ENCODE data around the gene CTRB1. TPM values are rescaled to one million over a fixed set of nuclear protein-coding genes. Genes with fewer than 3 reads are reported as not detected.
"Not testable (repeated sequence)": the region's sequence is repeated elsewhere in the genome, so short reads cannot be mapped to it uniquely, and the experiment has no call there.

Gene CTRB1
- total RNA-seq, 1 donor = not detected

DNA sequence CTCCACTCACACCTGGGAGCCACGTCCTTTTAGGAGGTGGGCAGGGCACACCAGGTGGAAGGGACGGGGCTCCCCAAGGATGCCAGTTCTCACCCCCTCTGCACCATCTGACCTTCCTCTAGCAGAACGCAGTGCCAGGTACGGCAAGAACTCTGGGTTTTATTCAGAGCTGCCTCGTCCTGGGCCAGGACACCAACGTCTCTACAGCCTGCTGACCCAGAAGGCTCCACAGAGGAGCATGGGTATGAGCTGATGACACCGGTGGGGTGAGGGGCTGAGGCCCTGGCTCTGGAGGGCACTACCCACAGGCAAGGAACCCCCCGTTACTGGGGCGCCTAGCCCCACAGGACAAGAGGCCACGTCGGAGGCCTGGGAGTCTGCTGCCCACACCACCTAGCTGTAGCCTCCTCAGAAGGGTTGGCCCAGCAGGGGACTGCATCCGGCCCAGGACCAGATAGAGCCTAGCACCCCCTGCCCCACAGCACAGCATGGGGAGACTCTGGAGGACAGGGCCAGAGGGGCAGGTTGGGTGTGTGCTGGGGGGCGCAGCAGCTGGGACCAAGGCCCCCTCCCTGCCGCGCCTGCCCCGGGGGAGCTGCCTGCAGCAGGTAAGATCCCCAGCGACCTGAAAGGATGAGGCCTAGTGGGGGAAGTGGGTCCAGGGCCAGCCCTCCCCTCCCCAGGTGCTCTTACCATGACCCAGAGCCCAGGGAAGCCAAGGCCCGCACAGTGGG is 18.8 kb downstream of the CTRB1 start:
- H3K4me3 ChIP-seq (ENCODE audit: low read depth, low read length) = no peak overlapping the region
- TF ChIP-seq, protein P1, sequence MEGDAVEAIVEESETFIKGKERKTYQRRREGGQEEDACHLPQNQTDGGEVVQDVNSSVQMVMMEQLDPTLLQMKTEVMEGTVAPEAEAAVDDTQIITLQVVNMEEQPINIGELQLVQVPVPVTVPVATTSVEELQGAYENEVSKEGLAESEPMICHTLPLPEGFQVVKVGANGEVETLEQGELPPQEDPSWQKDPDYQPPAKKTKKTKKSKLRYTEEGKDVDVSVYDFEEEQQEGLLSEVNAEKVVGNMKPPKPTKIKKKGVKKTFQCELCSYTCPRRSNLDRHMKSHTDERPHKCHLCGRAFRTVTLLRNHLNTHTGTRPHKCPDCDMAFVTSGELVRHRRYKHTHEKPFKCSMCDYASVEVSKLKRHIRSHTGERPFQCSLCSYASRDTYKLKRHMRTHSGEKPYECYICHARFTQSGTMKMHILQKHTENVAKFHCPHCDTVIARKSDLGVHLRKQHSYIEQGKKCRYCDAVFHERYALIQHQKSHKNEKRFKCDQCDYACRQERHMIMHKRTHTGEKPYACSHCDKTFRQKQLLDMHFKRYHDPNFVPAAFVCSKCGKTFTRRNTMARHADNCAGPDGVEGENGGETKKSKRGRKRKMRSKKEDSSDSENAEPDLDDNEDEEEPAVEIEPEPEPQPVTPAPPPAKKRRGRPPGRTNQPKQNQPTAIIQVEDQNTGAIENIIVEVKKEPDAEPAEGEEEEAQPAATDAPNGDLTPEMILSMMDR (IDR thresholded peaks at IDR 0.05; ENCODE audit: insufficient read depth, low read depth, low read length) = no peak
- no peak for DNase-seq (ENCODE audit: low read depth)

DNA sequence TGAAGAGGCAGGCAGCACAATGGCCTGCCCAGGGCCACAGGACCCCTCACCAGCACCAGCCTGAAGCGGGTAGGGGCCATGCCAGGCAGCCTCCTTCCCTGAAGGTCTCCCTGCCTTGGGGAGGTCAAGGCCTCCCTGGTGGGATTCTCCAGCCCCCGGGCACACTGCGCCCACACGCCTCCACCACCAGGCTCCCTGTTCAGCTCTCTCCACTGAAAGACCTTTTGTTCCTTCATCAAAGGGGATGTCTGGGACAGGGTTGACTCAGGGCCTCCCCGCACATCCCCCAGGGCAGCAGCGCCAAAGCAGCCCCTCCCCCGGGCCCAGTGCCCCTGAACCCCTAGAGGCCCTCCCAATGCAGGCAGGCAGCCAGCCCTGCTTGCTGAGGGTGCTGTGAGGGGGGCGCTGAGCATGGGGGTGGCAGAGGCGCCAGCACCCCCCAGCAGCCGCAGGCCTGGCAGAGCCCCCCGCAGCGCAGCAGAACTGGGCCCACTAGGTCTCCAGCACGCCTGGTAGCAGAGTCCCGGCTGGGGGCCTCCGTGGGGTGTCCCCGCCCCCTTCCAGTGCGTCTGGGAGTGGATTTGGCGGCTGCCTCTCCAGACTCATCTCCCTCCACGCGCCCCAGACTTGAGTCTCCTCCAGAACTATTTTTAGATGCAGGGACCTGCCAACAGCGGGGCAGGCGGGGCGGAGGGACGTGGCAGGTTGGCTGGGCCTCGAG is 19.5 kb downstream of the CTRB1 start:
- no peak overlapping the region for H3K4me3 ChIP-seq (ENCODE audit: low read depth, low read length)
- peak; percentile 89 for DNase-seq (ENCODE audit: low read depth)
- TF ChIP-seq, protein P1 (IDR thresholded peaks at IDR 0.05; ENCODE audit: insufficient read depth, low read depth, low read length) = no peak

DNA sequence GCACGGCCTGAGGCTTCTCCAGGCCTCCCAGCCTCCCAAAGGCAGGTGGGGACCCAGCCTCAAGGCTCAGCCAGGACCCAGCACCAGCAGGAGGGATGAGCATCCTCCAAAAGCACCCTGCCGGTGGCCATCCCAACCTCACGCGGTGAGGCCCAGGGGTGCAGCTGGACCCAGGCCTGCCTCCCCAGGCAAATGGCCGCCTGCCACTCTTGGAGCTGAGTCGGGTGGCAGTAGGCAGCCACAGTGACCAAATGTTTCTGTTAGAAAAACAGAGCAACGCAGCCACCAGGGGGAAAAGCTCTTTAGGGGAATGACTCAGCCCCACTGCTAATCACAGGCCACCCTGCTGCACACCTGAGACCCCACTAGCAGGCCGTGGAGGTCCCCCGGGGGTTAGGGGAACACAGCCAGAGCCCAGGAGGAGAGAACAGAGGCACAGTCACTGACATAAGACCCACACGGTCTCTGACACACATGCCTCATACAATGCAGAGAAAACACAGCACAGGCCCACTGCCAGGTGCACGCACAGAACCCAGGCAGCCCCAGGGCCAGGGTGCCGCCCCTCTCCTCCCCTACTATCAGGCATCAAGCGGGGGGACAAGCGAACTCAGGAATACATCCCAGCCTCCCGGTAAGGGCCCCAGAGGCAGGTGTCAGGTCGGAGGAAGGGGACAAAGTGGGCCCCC is 20.2 kb downstream of the CTRB1 start:
- no peak overlapping the region for H3K4me3 ChIP-seq (ENCODE audit: low read depth, low read length)
- no peak for DNase-seq (ENCODE audit: low read depth)
- TF ChIP-seq, protein P1 (IDR thresholded peaks at IDR 0.05; ENCODE audit: insufficient read depth, low read depth, low read length) = peak; percentile 37

DNA sequence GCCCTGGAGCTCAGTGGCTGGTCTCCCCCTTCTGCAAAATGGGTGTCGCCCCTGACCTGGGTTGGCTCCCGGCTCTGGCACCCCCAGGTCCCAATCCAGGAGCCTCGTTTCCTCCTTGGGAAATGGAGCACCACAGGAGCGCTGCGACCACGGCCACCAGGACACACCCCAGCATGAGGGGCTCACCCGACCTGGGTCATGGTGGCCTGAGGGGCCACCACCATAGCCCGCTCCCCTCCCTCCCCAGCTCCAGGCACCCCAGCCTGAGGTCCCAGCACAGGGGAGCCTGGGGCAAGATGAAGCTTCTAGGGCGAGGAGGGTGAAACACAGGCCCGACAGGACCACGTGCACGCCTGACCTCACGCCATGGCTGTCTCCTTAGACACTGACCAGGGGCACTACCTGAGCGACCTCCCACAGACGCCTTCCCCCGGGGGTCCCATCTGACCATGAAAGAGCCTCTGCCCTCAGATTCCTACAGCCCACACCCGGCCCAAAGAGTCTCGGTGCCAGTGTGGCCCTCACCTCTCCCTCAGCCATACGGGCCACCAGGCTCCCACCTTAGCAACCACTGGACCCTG is 20.8 kb downstream of the CTRB1 start:
- DNase-seq (ENCODE audit: low read depth) = no peak
- TF ChIP-seq, protein P1 (IDR thresholded peaks at IDR 0.05; ENCODE audit: insufficient read depth, low read depth, low read length) = no peak
- no peak overlapping the region for H3K4me3 ChIP-seq (ENCODE audit: low read depth, low read length)

DNA sequence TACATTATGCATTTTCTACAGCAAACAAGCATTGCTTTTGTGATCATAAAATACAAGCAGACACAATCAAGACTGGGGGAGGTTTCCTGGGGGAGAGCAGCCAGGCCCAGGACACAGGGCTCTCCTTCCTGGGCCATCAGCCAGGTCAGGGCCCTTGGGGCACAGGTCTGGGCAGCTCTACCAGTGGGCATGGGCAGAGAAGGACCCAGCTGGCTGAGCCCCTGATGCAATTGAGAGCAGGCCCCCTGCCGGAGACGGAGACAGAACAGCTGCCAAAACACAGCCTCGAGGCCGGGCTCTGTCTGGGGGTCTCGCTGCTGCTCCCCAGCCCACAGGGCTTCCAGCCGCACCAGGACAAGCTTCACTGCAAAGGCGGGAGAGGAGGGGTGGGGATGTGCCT is 21.8 kb downstream of the CTRB1 start:
- not testable (repeated sequence) for H3K4me3 ChIP-seq (ENCODE audit: low read depth, low read length); DNase-seq (ENCODE audit: low read depth)

DNA sequence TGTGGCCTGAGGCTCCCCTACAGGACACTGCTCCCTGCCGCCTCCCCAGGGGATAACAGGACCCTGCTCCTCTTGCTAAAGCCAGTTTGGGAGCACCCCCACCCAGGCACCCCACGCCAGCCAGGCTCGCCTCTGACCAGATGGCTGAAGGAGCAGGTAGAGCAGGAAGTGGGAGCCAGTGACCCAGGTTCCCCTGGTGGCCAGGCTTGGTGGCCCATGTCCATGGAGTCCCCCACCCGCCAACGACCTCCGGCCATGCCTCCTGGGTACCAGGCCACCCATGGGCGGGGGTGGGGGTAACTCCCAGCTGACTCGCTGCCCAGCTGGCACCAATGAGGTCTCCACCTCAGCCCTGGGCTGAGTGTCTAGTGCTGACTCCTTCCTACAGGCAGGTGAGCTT is 22.6 kb downstream of the CTRB1 start:
- H3K4me3 ChIP-seq (ENCODE audit: low read depth, low read length) = no peak overlapping the region
- DNase-seq (ENCODE audit: low read depth) = no peak
- TF ChIP-seq, protein P1 (IDR thresholded peaks at IDR 0.05; ENCODE audit: insufficient read depth, low read depth, low read length) = no peak

DNA sequence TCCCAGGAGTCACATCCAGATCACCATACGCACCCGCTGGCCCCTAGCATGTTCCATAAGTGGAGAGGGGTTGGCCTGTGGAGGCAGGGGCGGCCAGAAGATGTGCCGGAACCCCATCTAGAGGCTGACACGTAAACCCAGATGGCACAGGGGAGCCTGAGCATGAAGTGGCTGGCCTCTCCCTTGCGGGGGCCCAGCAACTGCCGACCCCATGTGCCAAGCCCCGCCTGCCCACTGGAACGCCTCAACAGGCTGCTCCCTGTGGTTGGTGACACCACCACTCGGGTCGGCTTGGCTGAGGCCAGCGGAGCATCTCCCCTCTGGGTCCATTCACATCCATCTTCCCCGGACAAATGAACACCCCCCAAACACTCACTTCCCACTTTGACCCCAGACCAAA is 23.2 kb downstream of the CTRB1 start:
- no peak overlapping the region for H3K4me3 ChIP-seq (ENCODE audit: low read depth, low read length)
- TF ChIP-seq, protein P1 (IDR thresholded peaks at IDR 0.05; ENCODE audit: insufficient read depth, low read depth, low read length) = no peak
- no peak for DNase-seq (ENCODE audit: low read depth)

DNA sequence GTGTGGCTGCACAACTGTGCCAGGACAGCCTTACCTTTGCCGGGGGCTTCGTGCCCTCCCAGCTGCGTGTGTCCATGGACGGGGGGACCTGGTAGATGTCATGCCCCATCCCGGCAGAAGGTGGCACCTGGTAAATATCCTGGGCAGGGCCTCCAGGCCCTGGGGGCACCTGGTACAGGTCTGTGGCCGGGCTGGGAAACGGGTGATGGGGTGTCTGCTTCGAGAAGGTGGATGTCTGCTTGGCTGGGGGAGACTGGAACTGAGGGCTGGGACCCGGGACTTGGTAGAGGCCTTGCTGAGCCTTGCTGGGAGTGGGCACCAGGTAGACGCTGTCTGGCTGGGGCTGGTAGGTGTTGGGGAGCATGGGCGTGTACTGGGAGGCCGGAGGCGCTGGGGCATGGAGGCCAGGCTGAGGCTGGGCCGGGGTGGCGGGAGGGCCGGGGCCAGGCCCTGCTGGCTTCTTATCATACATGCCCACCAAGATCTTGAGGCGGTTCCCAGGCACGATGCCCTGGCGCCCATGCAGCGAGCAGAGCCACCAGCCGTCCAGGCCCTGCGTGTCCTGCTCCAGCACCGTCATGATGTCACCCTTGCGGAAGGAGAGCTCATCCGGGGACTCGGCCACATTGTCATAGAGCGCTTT is 23.8 kb downstream of the CTRB1 start:
- not testable (repeated sequence) for DNase-seq (ENCODE audit: low read depth); H3K4me3 ChIP-seq (ENCODE audit: low read depth, low read length)

Measured in fibroblast of villous mesenchyme (primary cell).